Measurements from ENCODE around the gene DNM3.

Gene DNM3

GRCh38 chr1:172269644-172270043 is 428.3 kb downstream of the DNM3 start (continued):
- TF ChIP-seq ZNF362 (tag by site-specific recombination; IDR thresholded peaks at IDR 0.05): no peak
- TF ChIP-seq YY2 (tag by site-specific recombination; IDR thresholded peaks at IDR 0.05): no peak
- no peak for TF ChIP-seq KLF10 (tag by site-specific recombination; IDR thresholded peaks at IDR 0.05)

GRCh38 chr1:172270605-172271004 is 429.3 kb downstream of the DNM3 start:
- H3K4me1 ChIP-seq (ENCODE audit: control insufficient read depth, insufficient read depth, low read length): no peaks in the 10 kb centered on the region
- no peak for TF ChIP-seq ZNF664 (tag by site-specific recombination; IDR thresholded peaks at IDR 0.05)
- no peak for TF ChIP-seq ZNF18 (tag by site-specific recombination; IDR thresholded peaks at IDR 0.05)
- TF ChIP-seq ZNF580 (tag by site-specific recombination; IDR thresholded peaks at IDR 0.05): no peak
- no peak for TF ChIP-seq RBAK (tag by site-specific recombination; IDR thresholded peaks at IDR 0.05)
- TF ChIP-seq ZNF280D (tag by site-specific recombination; IDR thresholded peaks at IDR 0.05): no peak
- no peak for TF ChIP-seq REST (tag by site-specific recombination; IDR thresholded peaks at IDR 0.05)
- no peak for TF ChIP-seq ZNF302 (tag by site-specific recombination; IDR thresholded peaks at IDR 0.05; ENCODE audit: low read depth)
- no peak for TF ChIP-seq ZNF626 (tag by site-specific recombination; IDR thresholded peaks at IDR 0.05)
- TF ChIP-seq ZNF791 (tag by site-specific recombination; IDR thresholded peaks at IDR 0.05): no peak
- TF ChIP-seq ZFP37 (tag by site-specific recombination; IDR thresholded peaks at IDR 0.05): no peak
- TF ChIP-seq ZNF747 (tag by site-specific recombination; IDR thresholded peaks at IDR 0.05): no peak
- no peak for TF ChIP-seq ZNF341 (tag by site-specific recombination; IDR thresholded peaks at IDR 0.05; ENCODE audit: low read depth)
- no peak for TF ChIP-seq ZNF571 (tag by site-specific recombination; IDR thresholded peaks at IDR 0.05)
- TF ChIP-seq ZNF19 (tag by site-specific recombination; IDR thresholded peaks at IDR 0.05; ENCODE audit: low read depth): no peak
- TF ChIP-seq HOXD13 (CRISPR knock-in tag; IDR thresholded peaks at IDR 0.05; ENCODE audit: borderline replicate concordance): no peak
- no peak for TF ChIP-seq ZFHX2 (tag by site-specific recombination; conservative IDR thresholded peaks at IDR 0.05)
- TF ChIP-seq PRDM6 (tag by site-specific recombination; IDR thresholded peaks at IDR 0.05): no peak
- TF ChIP-seq SP3 (tag by site-specific recombination; IDR thresholded peaks at IDR 0.05): no peak
- TF ChIP-seq ZNF398 (tag by site-specific recombination; IDR thresholded peaks at IDR 0.05): no peak
- TF ChIP-seq ZNF140 (tag by site-specific recombination; IDR thresholded peaks at IDR 0.05): no peak
- H3K4me3 ChIP-seq (ENCODE audit: low read depth, low read length): no peak overlapping the region
- ChIA-PET CTCF (interaction anchor here (0.6 kb wide), 1 partner anchor 133 kb away, joined by 3 read pairs; no protein-coding TSS in a partner anchor), POLR2A (no interaction called here)
- no peaks in the 10 kb centered on the region for H3K9me3 ChIP-seq (ENCODE audit: control insufficient read depth, insufficient read depth, low read depth, low read length)
- no peaks in the 10 kb centered on the region for H3K36me3 ChIP-seq (ENCODE audit: control insufficient read depth in 2 of 2, insufficient read depth in 1 of 2, low read length in 2 of 2)
- no peak overlapping the region for H3K27ac ChIP-seq (ENCODE audit: extremely low read depth, low read depth, low read length)
